GM12891 (cell line): ENCODE results near the gene CDK6.
A peak's percentile ranks its signal among the peaks of the same experiment; 100 is the strongest.

ENCODE experiments used
- DNase-seq: peaks from one replicate; pipeline ENCODE4 v3.0.0; 2011; ENCODE audit warnings: low spot score; ENCODE audit not compliant: insufficient read length
- FAIRE-seq: peaks from 2 replicates; lab custom pipeline; 2011; peaks lifted over from hg19 to GRCh38; lab: Jason Lieb, UNC
- PAX5 ChIP-seq: IDR thresholded peaks from 2 replicates; pipeline ENCODE4 v1.6.1; 2011; ENCODE audit warnings: low read length, moderate library complexity, mild to moderate bottlenecking; ENCODE audit not compliant: insufficient read depth, severe bottlenecking
- POLR2A ChIP-seq: IDR thresholded peaks from 2 replicates; pipeline ENCODE4 v1.6.1; 2011; ENCODE audit warnings: low read depth, low read length, control low read depth
- POLR2AphosphoS5 ChIP-seq: IDR thresholded peaks from 2 replicates; pipeline ENCODE4 v1.6.1; 2011; ENCODE audit warnings: low read depth, low read length, control low read depth
- POU2F2 ChIP-seq: IDR thresholded peaks from 2 replicates; pipeline ENCODE4 v1.6.1; 2011; ENCODE audit warnings: low read depth, mild to moderate bottlenecking, control low read depth, low read length, moderate library complexity
- SPI1 ChIP-seq: IDR thresholded peaks from 2 replicates; pipeline ENCODE4 v1.6.1; 2011; ENCODE audit warnings: low read depth, low read length, control low read depth
- TAF1 ChIP-seq: IDR thresholded peaks from 2 replicates; pipeline ENCODE4 v1.6.1; 2011; ENCODE audit warnings: low read depth, low read length, control low read depth

The CDK6 gene

GRCh38 chr7:92589056-92589455, 247.3 kb downstream of the CDK6 start:
- FAIRE-seq (no peak), DNase-seq (no peak)
- TF ChIP-seq SPI1 (no peak), POLR2A (no peak), TAF1 (no peak), PAX5 (no peak), POLR2AphosphoS5 (no peak), POU2F2 (no peak)

DNA sequence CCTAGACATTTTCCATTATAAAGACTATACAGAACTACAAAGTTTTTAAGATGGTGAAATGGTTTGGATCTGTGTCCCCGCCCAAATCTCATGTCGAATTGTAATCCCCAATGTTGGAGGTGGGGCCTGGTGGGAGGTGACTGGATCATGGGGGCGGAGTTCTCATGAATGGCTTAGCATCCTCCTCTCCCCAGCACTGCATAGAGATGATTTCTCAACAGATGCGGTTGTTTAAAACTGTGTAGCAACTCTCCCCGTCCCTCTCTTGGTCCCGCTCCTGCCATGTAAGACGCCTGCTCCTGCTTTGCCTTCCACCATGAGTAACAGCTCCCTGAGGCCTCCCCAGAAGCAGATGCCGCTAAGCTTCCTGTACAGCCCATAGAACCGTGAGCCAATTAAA, 247.8 kb downstream of the CDK6 start:
- no peak for TF ChIP-seq PAX5
- no peak for TF ChIP-seq POLR2AphosphoS5
- TF ChIP-seq POLR2A, result no peak
- TF ChIP-seq POU2F2, result no peak
- no peak for TF ChIP-seq SPI1
- no peak for TF ChIP-seq TAF1

GRCh38 chr7:92586841-92587240, 249.5 kb downstream of the CDK6 start:
- TF ChIP-seq SPI1 (no peak), POLR2A (no peak), TAF1 (no peak), PAX5 (no peak), POU2F2 (no peak), POLR2AphosphoS5 (no peak)
- FAIRE-seq, result no peak
- DNase-seq, result no peak

More for the DNA sequence above, 247.8 kb downstream of the CDK6 start:
- no peak for DNase-seq
- FAIRE-seq, result no peak

DNA sequence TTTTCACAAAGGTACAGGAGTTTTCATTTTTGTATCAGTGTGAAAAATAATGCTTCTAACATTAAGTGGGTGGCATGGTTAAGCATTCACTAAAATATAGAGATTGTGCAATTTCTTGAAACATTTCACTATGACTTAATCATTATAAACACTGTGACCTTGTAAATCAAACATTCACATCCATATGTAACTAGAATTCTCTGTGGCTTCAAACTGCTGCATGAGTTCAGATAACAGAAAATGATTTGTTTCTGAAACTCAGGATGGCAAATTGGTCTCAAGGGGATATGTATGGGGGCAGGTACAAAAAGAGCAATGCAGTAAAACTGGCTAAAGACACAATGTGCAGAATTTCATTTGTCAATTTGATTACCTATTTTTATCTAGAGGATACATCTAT, 250.0 kb downstream of the CDK6 start:
- FAIRE-seq (no peak), DNase-seq (no peak)
- TF ChIP-seq POU2F2, result no peak
- no peak for TF ChIP-seq TAF1
- TF ChIP-seq PAX5, result no peak
- TF ChIP-seq SPI1, result no peak
- no peak for TF ChIP-seq POLR2AphosphoS5
- TF ChIP-seq POLR2A, result no peak

- no peak for DNase-seq
- FAIRE-seq, result peak; percentile 47
Measured at GRCh38 chr7:92584953-92585352, 251.4 kb downstream of the CDK6 start.

DNA sequence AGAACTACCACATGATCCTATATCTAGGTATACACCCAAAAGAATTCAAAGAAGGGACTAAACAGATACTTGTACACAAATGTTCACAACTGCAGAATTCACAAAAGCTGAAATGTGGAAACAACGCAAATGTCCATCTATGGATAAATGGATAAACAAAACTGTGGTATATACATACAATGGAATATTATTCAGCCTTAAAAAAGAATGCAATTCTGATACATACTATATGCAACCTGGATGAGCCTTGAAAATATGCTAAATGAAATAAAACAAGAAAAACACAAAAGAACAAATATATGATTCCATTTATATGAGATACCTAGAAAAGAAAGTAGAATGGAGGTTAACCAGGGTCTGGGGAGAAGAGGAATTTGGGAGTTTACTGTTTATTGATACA, 253.4 kb downstream of the CDK6 start:
- DNase-seq (no peak), FAIRE-seq (no peak)
- TF ChIP-seq TAF1 (no peak), POU2F2 (no peak), SPI1 (no peak), POLR2AphosphoS5 (no peak), POLR2A (no peak), PAX5 (no peak)

More at GRCh38 chr7:92584953-92585352, 251.4 kb downstream of the CDK6 start:
- no peak for TF ChIP-seq POU2F2
- TF ChIP-seq PAX5, result no peak
- no peak for TF ChIP-seq POLR2AphosphoS5
- no peak for TF ChIP-seq SPI1

DNA sequence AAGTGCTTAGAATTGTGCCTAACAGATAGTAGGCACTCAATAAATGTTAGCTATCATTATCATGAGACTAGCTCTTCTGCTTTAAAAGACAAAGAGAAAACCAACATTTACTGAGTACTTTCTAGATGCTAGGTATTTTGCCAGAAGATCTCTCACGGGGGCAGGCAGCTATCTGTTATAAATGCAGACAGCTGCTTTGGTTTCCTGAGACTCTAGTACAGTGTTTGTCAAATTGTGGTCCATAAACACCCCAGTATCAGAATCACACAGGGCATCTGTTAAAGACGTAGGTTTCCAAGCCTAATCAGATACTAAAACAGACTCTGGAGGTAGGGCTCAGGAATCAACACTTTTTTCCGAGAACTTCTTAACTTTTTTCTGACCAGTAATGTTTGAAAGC, 260.1 kb downstream of the CDK6 start:
- peak; percentile 13 for FAIRE-seq
- no peak for DNase-seq
- TF ChIP-seq POU2F2 (no peak), PAX5 (no peak), POLR2A (no peak)

DNA sequence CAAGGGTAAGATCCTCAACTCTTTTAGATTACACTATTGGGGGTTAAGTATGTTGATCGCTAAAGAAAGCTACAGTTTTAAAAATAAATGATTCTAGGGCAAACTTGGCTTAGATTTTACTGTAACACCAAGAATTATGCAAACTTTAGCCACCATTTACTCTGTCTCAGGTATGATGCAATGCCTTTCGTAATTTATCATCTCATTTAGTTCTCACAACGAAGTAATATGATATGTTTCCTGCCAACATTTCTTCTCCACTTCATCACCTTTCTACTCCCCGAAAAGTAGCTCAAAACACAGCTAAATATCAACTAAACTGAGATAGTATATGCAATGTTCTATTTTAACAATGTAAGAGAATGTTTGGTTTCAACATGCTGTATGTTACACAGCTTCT, 267.2 kb downstream of the CDK6 start:
- no peak for TF ChIP-seq POLR2A
- TF ChIP-seq PAX5, result no peak
- no peak for TF ChIP-seq POU2F2
- TF ChIP-seq POLR2AphosphoS5, result no peak
- no peak for TF ChIP-seq TAF1
- TF ChIP-seq SPI1, result no peak
- no peak for FAIRE-seq

DNA sequence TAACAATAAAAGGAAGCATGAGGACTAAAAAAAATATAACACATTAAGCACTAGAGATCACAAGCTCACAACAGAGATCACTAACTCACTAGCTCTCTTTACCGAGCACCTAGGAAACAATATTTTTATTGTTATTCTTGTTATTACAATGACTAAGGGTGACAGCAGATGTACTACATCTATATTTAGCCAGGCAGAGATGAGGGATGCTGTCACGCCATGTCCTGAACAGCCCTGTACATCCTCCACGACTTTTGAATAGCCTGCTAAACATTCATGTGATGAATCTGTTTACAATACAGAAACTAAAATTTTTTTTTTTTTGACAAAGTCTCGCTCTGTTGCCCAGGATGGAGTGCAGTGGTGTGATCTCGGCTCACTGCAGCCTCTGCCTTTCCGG, 268.9 kb downstream of the CDK6 start:
- FAIRE-seq, result no peak
- TF ChIP-seq SPI1 (no peak), PAX5 (no peak), POLR2A (no peak), POLR2AphosphoS5 (no peak), POU2F2 (no peak)
- DNase-seq, result no peak

More for the DNA sequence above, 267.2 kb downstream of the CDK6 start:
- DNase-seq, result no peak

DNA sequence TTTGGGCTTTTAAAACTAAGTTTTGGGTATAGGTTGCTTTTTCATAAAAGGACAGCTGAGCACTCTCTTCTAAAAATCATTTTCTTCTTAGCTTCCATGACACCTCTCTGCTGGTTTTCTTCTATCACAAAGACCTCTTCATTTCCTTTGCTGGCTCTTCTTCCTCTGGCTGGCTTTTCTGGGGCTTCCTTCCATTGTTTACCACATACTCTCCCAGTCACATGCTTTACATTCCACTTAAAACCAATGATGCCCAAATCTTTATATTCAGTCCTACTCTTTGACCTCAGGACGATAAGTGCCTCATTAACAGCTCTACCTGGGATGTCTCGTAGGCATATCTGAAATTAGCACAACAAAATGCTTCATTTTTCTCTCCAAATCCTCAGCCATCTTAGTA, 273.0 kb downstream of the CDK6 start:
- DNase-seq, result no peak
- FAIRE-seq, result no peak
- TF ChIP-seq SPI1 (no peak), POLR2A (no peak), POU2F2 (no peak), PAX5 (no peak), POLR2AphosphoS5 (no peak), TAF1 (no peak)

DNA sequence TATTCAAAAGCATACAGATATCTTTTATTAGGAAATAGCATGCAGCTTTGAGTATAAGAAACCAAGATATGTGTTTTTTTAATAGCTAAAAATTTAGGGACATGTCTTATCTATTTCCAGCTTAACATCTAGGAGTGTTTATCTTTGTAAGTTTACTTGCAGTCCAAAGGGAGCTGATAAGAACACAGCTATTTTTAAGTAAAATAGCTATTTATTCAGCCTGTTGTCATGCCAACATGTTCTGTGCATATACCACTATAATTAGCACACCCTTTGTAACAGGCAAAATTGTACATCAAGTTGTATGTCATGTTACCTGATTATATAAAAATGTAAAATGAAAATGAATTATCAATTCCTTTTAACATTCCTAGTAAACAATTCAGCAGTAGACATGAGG, 275.8 kb downstream of the CDK6 start:
- no peak for DNase-seq
- FAIRE-seq, result no peak
- no peak for TF ChIP-seq PAX5
- no peak for TF ChIP-seq TAF1
- no peak for TF ChIP-seq POLR2A
- no peak for TF ChIP-seq POU2F2
- TF ChIP-seq SPI1, result no peak
- no peak for TF ChIP-seq POLR2AphosphoS5
